Endometrium (tissue), 2 donors: ENCODE measurements around the gene TRAPPC12.

Source experiments
- FAIRE-seq: peaks from 2 replicates; lab custom pipeline; 2012; peaks lifted over from hg19 to GRCh38; lab: Jason Lieb, UNC
- donor health status: control.
- donor health status: control.

Gene TRAPPC12

GRCh38 chr2:3470166-3470651 is 90.7 kb downstream of the TRAPPC12 start:
- no peak for FAIRE-seq

DNA sequence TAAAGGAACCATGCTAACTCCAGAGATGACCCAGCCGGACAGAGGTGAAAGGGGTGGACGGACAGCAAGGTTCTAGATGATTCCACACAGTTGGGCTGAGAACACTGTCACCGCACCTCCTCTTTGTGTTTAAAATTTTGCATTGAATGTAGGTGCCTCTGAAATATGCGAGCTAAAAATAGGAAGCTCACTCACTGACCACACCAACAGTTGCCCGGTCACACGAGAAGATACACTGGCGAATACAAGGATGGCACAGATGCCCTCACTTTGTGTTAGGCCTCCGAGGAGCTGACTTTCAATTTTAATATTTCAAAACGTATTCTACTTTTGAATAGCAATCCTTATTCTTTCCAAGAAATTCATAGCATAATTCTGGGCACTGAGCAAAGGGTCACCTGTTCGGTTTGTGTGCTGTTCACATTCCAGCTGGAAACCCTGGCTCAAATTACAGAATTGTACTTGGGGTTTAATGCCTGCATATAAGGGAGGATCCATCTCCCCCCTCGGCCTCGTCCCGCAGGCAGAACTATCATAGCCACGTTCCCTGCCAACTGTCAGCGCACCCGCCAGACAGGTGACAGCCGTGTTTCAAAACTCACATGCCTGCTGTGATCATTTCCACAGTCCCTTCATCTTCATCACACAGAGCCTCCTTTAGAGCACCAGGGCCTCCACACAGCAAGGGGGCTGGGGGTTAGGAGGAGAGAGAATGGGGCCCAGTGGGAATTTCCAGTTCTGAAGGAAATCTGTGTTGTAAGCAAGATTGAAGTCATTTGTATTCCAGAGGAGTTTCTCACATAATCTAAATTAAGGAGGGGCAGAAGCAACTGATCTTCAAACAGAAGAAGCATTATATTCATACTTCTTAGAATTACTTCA is 91.6 kb downstream of the TRAPPC12 start:
- no peak for FAIRE-seq

- no peak for FAIRE-seq
Measured at GRCh38 chr2:3472296-3472695, 92.8 kb downstream of the TRAPPC12 start.

DNA sequence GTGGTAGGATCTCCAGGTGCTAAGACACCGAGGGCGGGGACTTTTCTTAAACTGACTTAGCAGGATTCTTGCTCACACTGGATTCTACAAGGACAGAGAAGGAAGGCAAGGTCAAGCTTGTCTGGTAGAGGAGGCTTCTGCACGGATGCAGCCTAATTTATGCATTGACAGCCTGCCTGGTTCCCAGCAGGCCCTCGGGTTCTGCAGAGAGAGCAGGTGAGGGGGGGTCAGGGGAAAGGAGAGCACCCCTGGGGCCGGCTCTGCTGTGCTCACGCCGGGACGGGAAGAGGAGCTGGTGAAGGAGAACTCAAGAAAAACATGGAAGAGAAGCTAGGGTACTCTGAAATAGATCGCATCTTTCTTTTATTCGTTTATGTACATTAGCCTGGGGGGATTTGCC is 93.5 kb downstream of the TRAPPC12 start:
- FAIRE-seq, result no peak

- no peak for FAIRE-seq
Measured at GRCh38 chr2:3475771-3476170, 96.3 kb downstream of the TRAPPC12 start.

DNA sequence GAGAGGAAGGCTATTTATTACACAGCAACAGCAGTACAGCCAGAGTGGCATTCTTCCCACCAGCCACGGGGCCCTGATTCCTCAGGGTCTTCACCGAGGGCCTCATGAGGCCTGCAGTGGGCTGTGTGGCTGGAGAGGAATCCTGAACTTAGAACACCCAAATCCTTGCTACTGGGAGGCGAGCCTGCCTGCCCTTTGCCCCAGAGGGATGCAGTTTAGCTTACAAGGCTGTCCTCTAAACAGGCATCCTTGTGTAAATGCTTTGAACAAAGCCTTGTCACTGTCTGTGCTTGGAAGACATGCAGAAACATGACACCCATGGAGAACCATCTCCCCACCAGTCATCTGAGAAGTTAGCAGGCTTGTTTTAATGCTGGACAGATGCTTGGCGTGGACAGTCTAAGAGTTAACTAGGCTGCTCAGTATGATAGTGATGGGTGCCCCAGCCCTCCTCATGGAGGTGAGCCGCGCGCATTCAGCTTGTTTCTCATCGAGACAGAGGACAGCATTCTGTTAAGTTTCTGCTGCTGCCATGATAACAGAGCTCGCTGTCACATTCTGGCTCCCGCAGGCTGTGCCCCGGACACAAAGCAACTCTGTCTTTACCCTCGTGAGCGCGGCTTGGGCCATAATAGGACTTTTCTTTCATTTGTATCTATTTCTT is 97.0 kb downstream of the TRAPPC12 start:
- FAIRE-seq, result no peak

DNA sequence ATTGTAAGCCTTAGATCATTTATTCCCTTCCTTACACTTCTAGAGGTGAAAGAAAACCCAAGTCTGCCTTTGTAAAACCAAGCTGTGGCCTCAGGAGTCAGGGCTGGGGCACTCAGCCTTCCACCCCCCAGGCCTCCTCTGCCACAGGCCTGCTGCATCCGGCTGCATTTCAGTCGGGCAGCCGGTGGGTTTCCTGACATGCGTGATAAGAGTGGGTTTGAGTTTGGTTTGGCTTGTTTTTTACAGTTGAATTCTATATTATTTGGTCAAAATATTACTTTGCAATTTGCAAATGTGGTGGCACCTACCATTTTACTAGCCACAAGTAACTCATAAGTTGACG is 97.5 kb downstream of the TRAPPC12 start:
- FAIRE-seq, result no peak

- FAIRE-seq, result no peak
Measured at GRCh38 chr2:3478846-3479385, 99.4 kb downstream of the TRAPPC12 start.

DNA sequence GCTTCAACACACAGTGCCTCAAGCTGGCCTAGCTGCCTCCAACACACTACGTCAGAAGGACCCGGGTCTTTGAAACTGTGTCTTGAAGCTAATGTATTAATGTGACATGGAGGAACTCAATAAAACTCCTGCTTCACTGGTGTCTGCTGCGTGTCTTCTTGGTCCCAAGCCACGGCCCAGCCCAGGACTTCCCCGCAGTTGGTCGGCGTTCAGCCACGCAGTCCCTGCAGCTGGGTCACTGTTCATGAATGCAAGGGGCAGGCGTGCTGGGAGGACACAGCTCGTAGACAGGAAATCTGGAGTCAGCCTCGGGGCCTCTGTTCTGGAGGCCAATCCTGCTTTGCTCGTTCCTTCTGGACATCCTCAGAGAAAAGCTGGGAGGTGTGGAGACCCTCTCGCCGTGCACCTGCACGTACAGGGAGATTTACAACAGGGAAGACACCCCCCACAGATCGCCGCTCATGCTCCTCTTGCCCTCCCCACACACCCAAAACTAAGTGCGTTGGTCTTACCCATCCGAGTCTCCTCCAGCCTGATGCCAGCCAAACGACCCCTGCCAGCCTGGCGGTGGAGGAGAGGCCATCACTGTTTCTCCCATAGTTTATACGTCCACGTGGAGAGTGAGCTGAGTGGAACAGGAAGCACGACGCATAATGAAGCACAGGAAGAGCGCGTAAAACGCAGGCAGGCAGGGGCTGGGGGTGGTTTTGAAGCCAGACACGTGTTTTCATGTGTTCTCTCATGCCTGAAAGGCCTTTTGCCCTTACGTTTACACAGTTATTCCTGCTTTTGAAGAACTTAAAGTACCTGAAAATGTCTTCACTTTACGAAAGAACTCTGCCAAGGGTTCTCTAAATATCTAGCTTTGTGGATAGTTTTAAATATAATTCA is 100.2 kb downstream of the TRAPPC12 start:
- FAIRE-seq, result no peak

DNA sequence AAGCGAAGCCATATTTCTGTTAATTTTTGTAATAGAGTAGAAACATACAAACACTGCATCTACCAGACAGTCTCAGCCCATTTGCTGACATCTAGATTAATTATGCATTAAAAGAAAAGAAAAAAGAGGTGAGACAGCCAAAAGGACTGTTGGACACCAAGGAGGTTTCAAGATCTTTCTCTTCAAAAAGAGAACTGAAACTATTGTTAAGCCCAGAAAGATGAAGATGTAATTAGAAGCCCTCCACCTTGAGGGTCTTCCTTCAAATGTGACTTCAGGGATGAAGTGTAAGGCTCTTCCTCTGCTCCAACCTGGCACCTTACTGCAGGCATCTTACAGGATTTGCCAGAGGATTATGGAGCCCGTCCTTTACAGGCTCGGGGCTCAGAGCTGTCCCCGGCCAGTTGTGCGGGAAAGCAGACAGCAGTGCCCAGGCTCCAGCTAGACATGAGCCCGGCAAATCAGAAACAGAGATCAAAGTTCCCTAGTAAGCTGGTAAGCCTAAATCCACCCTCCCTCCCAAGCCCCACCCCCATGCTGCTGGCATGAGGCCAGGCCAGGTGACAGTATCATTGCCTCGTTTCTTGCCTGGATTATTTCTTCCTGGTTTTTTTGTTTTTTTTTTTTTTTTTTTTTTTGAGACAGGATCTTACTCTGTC is 101.0 kb downstream of the TRAPPC12 start:
- no peak for FAIRE-seq

GRCh38 chr2:3481011-3481400 is 101.5 kb downstream of the TRAPPC12 start:
- FAIRE-seq, result no peak

- FAIRE-seq, result no peak
Measured at GRCh38 chr2:3481736-3482362, 102.4 kb downstream of the TRAPPC12 start.

- FAIRE-seq, result no peak
Measured at GRCh38 chr2:3482363-3482821, 102.9 kb downstream of the TRAPPC12 start.

GRCh38 chr2:3483227-3483985 is 103.9 kb downstream of the TRAPPC12 start:
- FAIRE-seq, result no peak

DNA sequence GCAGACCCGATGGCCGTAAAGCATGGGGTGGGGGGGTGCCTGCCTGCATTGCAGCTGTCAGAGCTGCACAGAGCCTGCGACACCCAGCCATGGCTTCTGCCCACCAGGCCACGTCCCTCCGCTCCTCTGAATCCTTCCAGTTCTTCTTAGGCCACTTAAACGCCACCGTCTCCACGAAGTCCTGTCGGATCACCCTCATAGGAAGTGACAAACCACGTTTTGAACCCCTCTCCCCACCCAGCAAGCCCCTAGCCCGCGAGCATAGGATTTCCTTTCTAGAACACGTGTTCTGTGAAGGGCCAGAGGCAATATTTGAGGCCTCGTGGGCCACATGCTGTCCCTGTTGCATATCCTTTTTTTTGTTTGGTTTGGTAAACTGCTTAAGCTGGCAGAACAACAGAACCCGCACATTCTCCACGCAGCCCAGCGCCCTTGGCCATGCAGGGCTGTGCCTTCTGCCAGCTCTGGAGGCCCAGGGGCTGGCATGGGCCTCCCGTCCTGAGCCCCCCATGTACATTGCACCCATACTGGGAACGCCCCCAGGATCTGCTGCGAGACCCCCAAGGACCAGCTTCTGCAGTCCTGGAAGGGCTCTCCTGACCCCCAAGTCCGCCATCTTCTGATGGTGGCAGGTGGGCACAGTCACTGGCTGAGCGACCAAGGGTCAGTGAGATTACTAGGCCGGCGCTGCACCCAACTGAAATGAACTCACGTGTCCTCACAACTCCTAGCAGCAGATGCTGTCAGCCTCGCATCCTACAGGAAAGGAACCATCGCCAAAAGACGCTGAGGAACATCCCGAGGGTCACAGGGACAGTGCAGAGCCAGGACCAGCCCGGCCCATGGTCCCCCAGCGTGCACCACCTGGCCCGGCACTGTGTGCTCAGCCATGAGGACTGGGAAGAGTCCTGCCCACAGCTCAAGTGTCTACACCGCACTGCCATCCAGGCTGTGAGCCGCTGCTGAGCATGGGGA is 104.8 kb downstream of the TRAPPC12 start:
- FAIRE-seq, result no peak

DNA sequence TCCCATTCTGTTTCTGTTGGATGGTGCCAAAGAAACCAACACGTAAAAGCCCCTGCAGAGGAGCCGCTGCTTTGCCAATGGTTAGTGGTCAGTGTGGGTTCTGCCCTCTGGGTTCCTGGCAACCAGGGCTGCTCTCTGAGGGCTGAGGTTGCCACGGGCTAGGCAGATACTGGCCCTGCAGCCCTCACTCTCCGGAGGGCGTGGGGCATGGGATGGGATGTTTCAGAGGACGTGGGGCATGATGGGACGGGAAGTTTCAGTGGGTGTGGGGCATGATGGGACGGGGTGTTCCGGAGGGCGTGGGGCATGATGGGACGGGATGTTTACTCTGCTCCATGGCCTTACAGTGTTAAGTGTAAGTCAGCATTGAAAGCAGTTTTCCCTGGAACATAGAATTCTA is 105.7 kb downstream of the TRAPPC12 start:
- no peak for FAIRE-seq

- no peak for FAIRE-seq
Measured at GRCh38 chr2:3486047-3487027, 106.8 kb downstream of the TRAPPC12 start.

GRCh38 chr2:3487028-3487425 is 107.5 kb downstream of the TRAPPC12 start:
- FAIRE-seq, result no peak
